CD4-positive, alpha-beta memory T cell (primary cell): Measurements from ENCODE around the gene FAM111A. TPM values are rescaled to one million over a fixed set of nuclear protein-coding genes. Genes with fewer than 3 reads are reported as not detected.
A peak's percentile ranks its signal among the peaks of the same experiment; 100 is the strongest.

ENCODE experiments used
- CTCF ChIA-PET: fragments of 350-600 bp; sonication (Branson Sonifier 250); formaldehyde crosslinking; loops from one replicate; lab custom pipeline; 2021; ENCODE audit warnings: inconsistent platforms; ENCODE audit not compliant: partially characterized antibody; lab: Charles Lee
- POLR2A ChIA-PET: fragments of 350-600 bp; sonication (Branson Sonifier 250); formaldehyde crosslinking; loops from one replicate; lab custom pipeline; 2021; ENCODE audit not compliant: partially characterized antibody; lab: Charles Lee
- DNase-seq, 5 donors: peaks; one replicate each; pipeline versions ENCODE4 v3.0.0 to v3.0.0-alpha.2; 2020 to 2022; ENCODE audit warnings: mixed read lengths in 1 of 5
- H3K27ac ChIP-seq: one replicate; pipeline ENCODE4 v1.7.0; 2013; ENCODE audit warnings: low read depth, low read length
- H3K27me3 ChIP-seq: 2 replicates; pipeline ENCODE4 v1.7.0; 2013; ENCODE audit warnings: mild to moderate bottlenecking, low read length, moderate library complexity; ENCODE audit not compliant: insufficient read depth
- H3K36me3 ChIP-seq: 2 replicates; pipeline ENCODE4 v1.7.0; 2013; ENCODE audit warnings: mild to moderate bottlenecking, low read length, moderate library complexity; ENCODE audit not compliant: insufficient read depth
- H3K4me1 ChIP-seq: 2 replicates; pipeline ENCODE4 v1.7.0; 2013; ENCODE audit warnings: mild to moderate bottlenecking, low read length, moderate library complexity; ENCODE audit not compliant: insufficient read depth
- H3K4me3 ChIP-seq, 2 donors: one replicate each; pipeline ENCODE4 v1.7.0; 2013; ENCODE audit warnings: low read length in 2 of 2, mild to moderate bottlenecking in 1 of 2
- H3K9me3 ChIP-seq, 2 donors: one replicate each; pipeline ENCODE4 v1.7.0; 2013; ENCODE audit warnings: low read length in 2 of 2, control low read depth in 1 of 2; ENCODE audit not compliant: control insufficient read depth in 1 of 2
- H3K27ac Mint-ChIP-seq, 7 donors: one replicate each; pipeline ENCODE4 v1.8.0; 2020 to 2021; ENCODE audit warnings: mixed read lengths in 7 of 7, mild to moderate bottlenecking in 6 of 7, inconsistent platforms in 3 of 7, moderate library complexity in 3 of 7
- H3K27me3 Mint-ChIP-seq, 2 donors: one replicate each; pipeline ENCODE4 v1.8.0; 2020 to 2021; ENCODE audit warnings: mixed read lengths in 2 of 2
- H3K36me3 Mint-ChIP-seq, 2 donors: one replicate each; pipeline ENCODE4 v1.8.0; 2020 to 2021; ENCODE audit warnings: mixed read lengths in 2 of 2, inconsistent platforms in 1 of 2, mild to moderate bottlenecking in 1 of 2
- H3K4me1 Mint-ChIP-seq, 4 donors: one replicate each; pipeline ENCODE4 v1.8.0; 2020 to 2021; ENCODE audit warnings: mixed read lengths in 4 of 4, mild to moderate bottlenecking in 1 of 4
- H3K4me3 Mint-ChIP-seq, 8 donors: one replicate each; pipeline ENCODE4 v1.8.0; 2020 to 2021; ENCODE audit warnings: mixed read lengths in 8 of 8, mild to moderate bottlenecking in 7 of 8, moderate library complexity in 6 of 8, inconsistent platforms in 3 of 8
- H3K9me3 Mint-ChIP-seq, 8 donors: one replicate each; pipeline ENCODE4 v1.8.0; 2020 to 2021; ENCODE audit warnings: mixed read lengths in 8 of 8, mild to moderate bottlenecking in 5 of 8, inconsistent platforms in 3 of 8, moderate library complexity in 1 of 8
- intact Hi-C: fragments of 100-400 bp; cut with micrococcal nuclease; formaldehyde crosslinking; loops from one replicate; pipeline ENCODE4 v1.15.1; 2023
- polyA plus RNA-seq, 2 donors: library from polyadenylated mRNA; unstranded; fragments of 300-500 nt; fragmentation: Illumina TruSeq; gene quantifications; one replicate each; pipeline ENCODE4 v1.2.3, GENCODE V29; 2021
- total RNA-seq, 2 experiments: library from RNA; stranded (reverse); gene quantifications; one replicate each; pipeline ENCODE4 v1.2.3, GENCODE V29; 2021

FAM111A gene
- total and polyA plus RNA-seq, 4 experiments from 2014 or later, result 22.8 to 130 (median 77.7) TPM

- Histone ChIP-seq H3K9me3 (no peaks in the 10 kb centered on the region), H3K27ac (no peak overlapping the region), H3K4me3 (peak overlapping the region; percentile 2 to 82), H3K36me3 (no peaks in the 10 kb centered on the region), H3K27me3 (no peaks in the 10 kb centered on the region), H3K4me1 (peaks cover 11% of the 10 kb centered on the region)
- peaks cover 0 to 3% of the 10 kb centered on the region in 2 donors for H3K27me3 Mint-ChIP-seq
- intact Hi-C loops, result loop anchor here (1.0 to 10.0 kb wide), 2 partner anchors 382 to 508 kb away; no protein-coding TSS in a partner anchor
- H3K4me3 Mint-ChIP-seq, result peak overlapping the region; percentile 86 to 98 (median 90)
- H3K27ac Mint-ChIP-seq, result peak overlapping the region; percentile 13 to 86 (median 71)
- H3K4me1 Mint-ChIP-seq, result peaks cover 7 to 28% (median 9%) of the 10 kb centered on the region in 4 donors
- ChIA-PET CTCF (interaction anchor here (0.6 to 8.3 kb wide), 33 partner anchors 11 to 582 kb away, joined by 3 to 205 read pairs (median 6); partner anchors contain the start of genes FAM111A, FAM111B, MPEG1 and PATL1), POLR2A (interaction anchor here (0.9 to 2.1 kb wide), 8 partner anchors 8 to 444 kb away, joined by 3 to 11 read pairs (median 4); partner anchors contain the start of gene OSBP)
- DNase-seq, result peak in 3 of 5 donors; percentile 21 to 59 (median 27)
- H3K36me3 Mint-ChIP-seq, result peaks cover 0 to 2% of the 10 kb centered on the region in 2 donors
- H3K9me3 Mint-ChIP-seq, result no peaks in the 10 kb centered on the region
Observed at GRCh38 chr11:59172345-59173079, 29.9 kb downstream of the FAM111A start.

GRCh38 chr11:59173080-59173963 lies 30.7 kb downstream of the FAM111A start:
- Mint-ChIP-seq H3K27me3 (peaks cover 0 to 3% of the 10 kb centered on the region in 2 donors), H3K4me3 (peak overlapping the region; percentile 86 to 98 (median 90)), H3K36me3 (peaks cover 0 to 2% of the 10 kb centered on the region in 2 donors), H3K27ac (peak overlapping the region; percentile 5 to 86 (median 71)), H3K9me3 (no peaks in the 10 kb centered on the region), H3K4me1 (peaks cover 7 to 28% (median 9%) of the 10 kb centered on the region in 4 donors)
- intact Hi-C loops, result loop anchor here (10.0 kb wide), 1 partner anchor 381 kb away; no protein-coding TSS in a partner anchor
- ChIA-PET CTCF (interaction anchor here (1.2 to 8.3 kb wide), 7 partner anchors 11 to 257 kb away, joined by 3 to 205 read pairs (median 13); no protein-coding TSS in a partner anchor), POLR2A (interaction anchor here (0.9 to 2.1 kb wide), 2 partner anchors 9 to 13 kb away, joined by 4 to 11 read pairs; no protein-coding TSS in a partner anchor)
- no peaks in the 10 kb centered on the region for H3K27me3 ChIP-seq
- H3K9me3 ChIP-seq, result no peaks in the 10 kb centered on the region
- peak in 2 of 5 donors; percentile 13 to 20 for DNase-seq
- peaks cover 11% of the 10 kb centered on the region for H3K4me1 ChIP-seq
- no peak overlapping the region for H3K27ac ChIP-seq
- peak overlapping the region; percentile 2 to 54 for H3K4me3 ChIP-seq
- no peaks in the 10 kb centered on the region for H3K36me3 ChIP-seq

GRCh38 chr11:59173964-59174663 lies 31.5 kb downstream of the FAM111A start:
- peaks cover 11% of the 10 kb centered on the region for H3K4me1 ChIP-seq
- peaks cover 0 to 3% of the 10 kb centered on the region in 2 donors for H3K27me3 Mint-ChIP-seq
- intact Hi-C loops, result loop anchor here (10.0 kb wide), 1 partner anchor 381 kb away; no protein-coding TSS in a partner anchor
- H3K27me3 ChIP-seq, result no peaks in the 10 kb centered on the region
- POLR2A ChIA-PET, result interaction anchor here (0.8 kb wide), 1 partner anchor 16 kb away, joined by 3 read pairs; no protein-coding TSS in a partner anchor
- peaks cover 0 to 2% (median 0%) of the 10 kb centered on the region in 8 donors for H3K9me3 Mint-ChIP-seq
- H3K4me3 ChIP-seq, result no peak overlapping the region
- CTCF ChIA-PET, result interaction anchor here (0.8 to 8.3 kb wide), 8 partner anchors 11 to 257 kb away, joined by 3 to 205 read pairs (median 4); no protein-coding TSS in a partner anchor
- peak overlapping the region in 5 of 8 donors; percentile 9 to 61 (median 29) for H3K4me3 Mint-ChIP-seq
- H3K36me3 ChIP-seq, result no peaks in the 10 kb centered on the region
- no peak for DNase-seq
- H3K27ac ChIP-seq, result no peak overlapping the region
- H3K4me1 Mint-ChIP-seq, result peaks cover 7 to 28% (median 9%) of the 10 kb centered on the region in 4 donors
- peak overlapping the region in 3 of 7 donors; percentile 5 to 47 (median 7) for H3K27ac Mint-ChIP-seq
- no peaks in the 10 kb centered on the region for H3K9me3 ChIP-seq
- peaks cover 0 to 2% of the 10 kb centered on the region in 2 donors for H3K36me3 Mint-ChIP-seq

GRCh38 chr11:59174664-59175033 lies 32.0 kb downstream of the FAM111A start:
- peaks cover 7 to 28% (median 9%) of the 10 kb centered on the region in 4 donors for H3K4me1 Mint-ChIP-seq
- no peak overlapping the region for H3K27ac Mint-ChIP-seq
- Histone ChIP-seq H3K4me1 (peaks cover 11% of the 10 kb centered on the region), H3K36me3 (no peaks in the 10 kb centered on the region), H3K27me3 (no peaks in the 10 kb centered on the region), H3K4me3 (no peak overlapping the region), H3K9me3 (no peaks in the 10 kb centered on the region), H3K27ac (no peak overlapping the region)
- DNase-seq, result no peak
- H3K27me3 Mint-ChIP-seq, result peaks cover 0 to 3% of the 10 kb centered on the region in 2 donors
- intact Hi-C loops, result loop anchor here (10.0 kb wide), 1 partner anchor 380 kb away; no protein-coding TSS in a partner anchor
- peaks cover 0 to 2% of the 10 kb centered on the region in 2 donors for H3K36me3 Mint-ChIP-seq
- CTCF ChIA-PET, result interaction anchor here (0.8 to 8.3 kb wide), 9 partner anchors 10 to 256 kb away, joined by 3 to 205 read pairs (median 3); no protein-coding TSS in a partner anchor
- H3K4me3 Mint-ChIP-seq, result peak overlapping the region in 2 of 8 donors; percentile 1 to 39
- peaks cover 0 to 6% (median under 1%) of the 10 kb centered on the region in 8 donors for H3K9me3 Mint-ChIP-seq
- POLR2A ChIA-PET, result interaction anchor here (0.8 kb wide), 1 partner anchor 15 kb away, joined by 3 read pairs; no protein-coding TSS in a partner anchor

GRCh38 chr11:59175091-59175501 lies 32.4 kb downstream of the FAM111A start:
- POLR2A ChIA-PET, result interaction anchor here (0.8 kb wide), 1 partner anchor 15 kb away, joined by 3 read pairs; no protein-coding TSS in a partner anchor
- CTCF ChIA-PET, result interaction anchor here (0.8 to 8.3 kb wide), 8 partner anchors 10 to 111 kb away, joined by 3 to 205 read pairs (median 3); no protein-coding TSS in a partner anchor
- Mint-ChIP-seq H3K27me3 (peaks cover 0 to 3% of the 10 kb centered on the region in 2 donors), H3K4me1 (peaks cover 7 to 28% (median 9%) of the 10 kb centered on the region in 4 donors), H3K4me3 (peak overlapping the region in 4 of 8 donors; percentile 1 to 39 (median 38)), H3K27ac (no peak overlapping the region), H3K36me3 (peaks cover 0 to 2% of the 10 kb centered on the region in 2 donors), H3K9me3 (peaks cover 0 to 7% (median under 1%) of the 10 kb centered on the region in 8 donors)
- Histone ChIP-seq H3K4me3 (no peak overlapping the region), H3K9me3 (no peaks in the 10 kb centered on the region), H3K4me1 (peaks cover 11% of the 10 kb centered on the region), H3K27me3 (no peaks in the 10 kb centered on the region), H3K27ac (no peak overlapping the region), H3K36me3 (no peaks in the 10 kb centered on the region)
- intact Hi-C loops, result loop anchor here (10.0 kb wide), 1 partner anchor 380 kb away; no protein-coding TSS in a partner anchor
- no peak for DNase-seq

GRCh38 chr11:59176330-59176729 lies 33.7 kb downstream of the FAM111A start:
- Histone ChIP-seq H3K27ac (no peak overlapping the region), H3K9me3 (no peaks in the 10 kb centered on the region), H3K36me3 (no peaks in the 10 kb centered on the region), H3K27me3 (no peaks in the 10 kb centered on the region), H3K4me3 (no peak overlapping the region), H3K4me1 (peaks cover 11% of the 10 kb centered on the region)
- H3K27ac Mint-ChIP-seq, result no peak overlapping the region
- peaks cover 0 to 7% (median under 1%) of the 10 kb centered on the region in 8 donors for H3K9me3 Mint-ChIP-seq
- ChIA-PET POLR2A (no interaction called here), CTCF (interaction anchor here (8.3 kb wide), 1 partner anchor 8 kb away, joined by 205 read pairs; no protein-coding TSS in a partner anchor)
- H3K36me3 Mint-ChIP-seq, result peaks cover 0 to 2% of the 10 kb centered on the region in 2 donors
- H3K4me3 Mint-ChIP-seq, result no peak overlapping the region
- no peak for DNase-seq
- H3K4me1 Mint-ChIP-seq, result peaks cover 7 to 28% (median 9%) of the 10 kb centered on the region in 4 donors
- intact Hi-C loops, result loop anchor here (10.0 kb wide), 1 partner anchor 378 kb away; no protein-coding TSS in a partner anchor
- H3K27me3 Mint-ChIP-seq, result peaks cover 0 to 3% of the 10 kb centered on the region in 2 donors
